Loucy (cell line): ENCODE measurements around the gene SIX3.

ENCODE experiments used
- H2AFZ ChIP-seq: fragments of 200-600 bp; sonication (generic); 2 replicates; pipeline ENCODE4 v1.6.0; 2016; ENCODE audit warnings: antibody characterized with exemption, mild to moderate bottlenecking, low read length, moderate library complexity
- H3F3A ChIP-seq: fragments of 200-600 bp; 2 replicates; pipeline ENCODE4 v1.6.0; 2016; ENCODE audit warnings: antibody characterized with exemption, low read depth, mild to moderate bottlenecking
- H3K27me3 ChIP-seq: fragments of 200-600 bp; sonication (generic); 2 replicates; pipeline ENCODE4 v1.6.1; 2014; ENCODE audit warnings: low read length, mild to moderate bottlenecking; ENCODE audit not compliant: insufficient read depth, poor library complexity, severe bottlenecking
- H3K36me3 ChIP-seq: fragments of 200-600 bp; sonication (generic); 2 replicates; pipeline ENCODE4 v1.6.1; 2016; ENCODE audit warnings: low read length; ENCODE audit not compliant: insufficient read depth
- H3K4me1 ChIP-seq: fragments of 200-600 bp; sonication (generic); 2 replicates; pipeline ENCODE4 v1.5.1; 2014; ENCODE audit warnings: low read length, mild to moderate bottlenecking; ENCODE audit not compliant: insufficient read depth, poor library complexity, severe bottlenecking
- H3K4me2 ChIP-seq: fragments of 200-600 bp; sonication (generic); 2 replicates; pipeline ENCODE4 v1.6.0; 2014; ENCODE audit warnings: antibody characterized with exemption, low read length, low read depth, mild to moderate bottlenecking; ENCODE audit not compliant: poor library complexity, severe bottlenecking
- H3K4me3 ChIP-seq: fragments of 200-600 bp; sonication (generic); 2 replicates; pipeline ENCODE4 v1.5.1; 2014; ENCODE audit warnings: low read length, mild to moderate bottlenecking, mixed read lengths; ENCODE audit not compliant: poor library complexity, severe bottlenecking
- H3K79me2 ChIP-seq: fragments of 200-600 bp; sonication (generic); 2 replicates; pipeline ENCODE4 v1.6.1; 2014; ENCODE audit warnings: low read length; ENCODE audit not compliant: insufficient read depth
- H3K9ac ChIP-seq: fragments of 200-600 bp; sonication (generic); 2 replicates; pipeline ENCODE4 v1.6.0; 2014; ENCODE audit warnings: mild to moderate bottlenecking, low read depth, low read length, moderate library complexity; ENCODE audit not compliant: poor library complexity, severe bottlenecking
- H3K9me2 ChIP-seq: fragments of 200-600 bp; sonication (generic); replicated peaks from 2 replicates; pipeline ENCODE4 v1.6.1; 2016; ENCODE audit warnings: low read depth, low read length, mixed read lengths
- H3K9me3 ChIP-seq: fragments of 200-600 bp; sonication (generic); 2 replicates; pipeline ENCODE4 v1.6.1; 2014; ENCODE audit warnings: mild to moderate bottlenecking, antibody characterized with exemption, low read length, low read depth; ENCODE audit not compliant: insufficient read depth
- H4K20me1 ChIP-seq: fragments of 200-600 bp; sonication (generic); 2 replicates; pipeline ENCODE4 v1.6.0; 2014; ENCODE audit warnings: antibody characterized with exemption, low read length, mild to moderate bottlenecking; ENCODE audit not compliant: insufficient read depth, poor library complexity, severe bottlenecking
- EZH2phosphoT487 ChIP-seq: fragments of 200-600 bp; IDR thresholded peaks from 2 replicates; pipeline ENCODE4 v1.6.1; 2018; ENCODE audit warnings: antibody characterized with exemption, mild to moderate bottlenecking, moderate library complexity, borderline replicate concordance
- TF ChIP-seq, protein P1 (sequence below): fragments of 200-600 bp; sonication (generic); conservative IDR thresholded peaks from 2 replicates; pipeline ENCODE4 v1.5.1; 2014; ENCODE audit warnings: mild to moderate bottlenecking, antibody characterized with exemption, low read length

Gene SIX3

DNA sequence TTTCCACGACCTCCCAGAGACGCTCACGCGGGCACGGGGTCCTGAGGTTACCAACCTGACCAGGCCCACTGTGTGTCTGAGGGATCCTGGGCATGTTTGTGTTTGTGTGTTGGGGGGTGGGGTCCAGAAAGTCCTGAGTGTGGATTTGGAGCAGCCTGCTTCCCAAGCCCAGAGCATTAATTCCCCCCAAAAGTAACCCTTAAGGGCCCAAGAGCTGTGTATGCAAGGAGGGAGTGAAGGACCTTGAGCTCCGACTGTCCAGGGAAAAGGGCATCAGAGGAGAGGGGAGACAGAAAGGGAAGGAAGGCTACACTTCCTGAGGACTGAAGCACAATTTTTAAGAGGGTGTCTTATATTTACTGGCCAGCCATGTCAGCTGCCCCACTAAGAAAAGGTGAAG lies 5.2 kb upstream of the SIX3 start:
- H3F3A ChIP-seq: no peaks in the 10 kb centered on the region
- no peaks in the 10 kb centered on the region for H3K79me2 ChIP-seq
- TF ChIP-seq, protein P1, sequence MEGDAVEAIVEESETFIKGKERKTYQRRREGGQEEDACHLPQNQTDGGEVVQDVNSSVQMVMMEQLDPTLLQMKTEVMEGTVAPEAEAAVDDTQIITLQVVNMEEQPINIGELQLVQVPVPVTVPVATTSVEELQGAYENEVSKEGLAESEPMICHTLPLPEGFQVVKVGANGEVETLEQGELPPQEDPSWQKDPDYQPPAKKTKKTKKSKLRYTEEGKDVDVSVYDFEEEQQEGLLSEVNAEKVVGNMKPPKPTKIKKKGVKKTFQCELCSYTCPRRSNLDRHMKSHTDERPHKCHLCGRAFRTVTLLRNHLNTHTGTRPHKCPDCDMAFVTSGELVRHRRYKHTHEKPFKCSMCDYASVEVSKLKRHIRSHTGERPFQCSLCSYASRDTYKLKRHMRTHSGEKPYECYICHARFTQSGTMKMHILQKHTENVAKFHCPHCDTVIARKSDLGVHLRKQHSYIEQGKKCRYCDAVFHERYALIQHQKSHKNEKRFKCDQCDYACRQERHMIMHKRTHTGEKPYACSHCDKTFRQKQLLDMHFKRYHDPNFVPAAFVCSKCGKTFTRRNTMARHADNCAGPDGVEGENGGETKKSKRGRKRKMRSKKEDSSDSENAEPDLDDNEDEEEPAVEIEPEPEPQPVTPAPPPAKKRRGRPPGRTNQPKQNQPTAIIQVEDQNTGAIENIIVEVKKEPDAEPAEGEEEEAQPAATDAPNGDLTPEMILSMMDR: no peak
- no peak for TF ChIP-seq EZH2phosphoT487
- H3K4me2 ChIP-seq: no peak overlapping the region
- H3K4me3 ChIP-seq: no peak overlapping the region
- no peaks in the 10 kb centered on the region for H4K20me1 ChIP-seq
- no peaks in the 10 kb centered on the region for H3K36me3 ChIP-seq
- H3K4me1 ChIP-seq: no peaks in the 10 kb centered on the region
- H3K9me3 ChIP-seq: no peaks in the 10 kb centered on the region
- no peaks in the 10 kb centered on the region for H3K27me3 ChIP-seq
- H3K9ac ChIP-seq: no peak overlapping the region
- no peak overlapping the region for H2AFZ ChIP-seq
- no peaks in the 10 kb centered on the region for H3K9me2 ChIP-seq

DNA sequence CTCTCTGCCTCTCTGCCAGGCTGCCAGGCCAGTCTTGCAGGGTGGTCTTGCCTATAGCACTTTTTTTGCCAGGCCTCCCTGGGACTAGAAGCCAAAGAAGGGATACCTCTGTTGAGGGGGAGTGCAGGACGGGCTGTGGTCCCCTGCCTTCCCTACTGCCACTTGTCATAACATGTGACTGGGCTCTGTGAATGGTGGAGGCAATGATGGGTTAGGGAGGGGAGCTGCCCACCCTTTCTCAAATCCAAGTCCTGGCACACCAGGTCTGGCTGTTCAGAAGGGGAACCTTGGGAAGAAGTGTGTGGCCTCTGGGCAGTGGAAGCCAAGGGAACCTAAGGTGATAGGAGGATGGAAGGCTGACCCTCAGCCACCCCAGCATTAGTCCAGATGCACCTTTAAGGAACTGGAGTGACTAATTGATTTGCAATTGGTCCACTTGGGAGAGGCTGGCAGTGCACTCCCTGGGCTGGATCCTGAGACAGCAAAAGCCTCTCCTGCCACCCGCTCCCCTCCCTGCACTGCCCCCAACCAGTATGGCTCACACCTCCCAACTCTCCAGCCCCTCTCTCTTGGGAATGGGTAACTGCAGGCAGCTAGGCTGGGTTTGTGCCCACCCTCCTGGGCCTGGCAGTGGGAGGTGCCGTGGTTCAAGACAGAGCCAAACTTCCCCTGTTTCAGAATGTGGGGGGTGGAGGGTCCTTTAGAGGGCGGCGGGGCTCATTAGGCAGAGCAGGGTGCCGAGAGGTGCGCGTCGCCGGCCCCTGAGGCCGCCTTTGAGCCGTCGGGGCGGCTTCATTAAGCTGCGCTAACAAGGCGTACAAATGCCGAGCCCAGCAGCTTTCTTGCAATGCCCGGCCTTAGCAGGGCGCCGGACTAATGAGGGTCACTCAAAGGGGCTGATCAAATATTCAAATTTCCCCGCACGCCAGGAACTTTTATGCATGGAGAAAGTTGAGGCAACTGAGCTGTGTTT lies 4.5 kb upstream of the SIX3 start:
- Histone ChIP-seq H3K79me2 (no peaks in the 10 kb centered on the region), H3K36me3 (no peaks in the 10 kb centered on the region), H3K4me2 (no peak overlapping the region), H4K20me1 (no peaks in the 10 kb centered on the region), H2AFZ (no peak overlapping the region), H3K4me1 (no peaks in the 10 kb centered on the region), H3F3A (no peaks in the 10 kb centered on the region), H3K4me3 (no peak overlapping the region), H3K9me3 (no peaks in the 10 kb centered on the region), H3K27me3 (no peaks in the 10 kb centered on the region), H3K9me2 (no peaks in the 10 kb centered on the region), H3K9ac (no peak overlapping the region)
- TF ChIP-seq, protein P1: no peak
- no peak for TF ChIP-seq EZH2phosphoT487

- Histone ChIP-seq H3K9ac (no peak overlapping the region), H3K27me3 (no peaks in the 10 kb centered on the region), H3K4me1 (no peaks in the 10 kb centered on the region), H3K4me3 (no peak overlapping the region), H3F3A (no peaks in the 10 kb centered on the region), H3K9me3 (no peaks in the 10 kb centered on the region), H3K4me2 (no peak overlapping the region), H3K9me2 (no peaks in the 10 kb centered on the region), H4K20me1 (no peaks in the 10 kb centered on the region), H3K36me3 (no peaks in the 10 kb centered on the region), H2AFZ (no peak overlapping the region), H3K79me2 (no peaks in the 10 kb centered on the region)
- TF ChIP-seq EZH2phosphoT487: no peak
- TF ChIP-seq, protein P1: no peak
Observed at GRCh38 chr2:44937688-44938240, 3.7 kb upstream of the SIX3 start.
